ENCODE measurements around the gene ME1. TPM values are rescaled to one million over a fixed set of nuclear protein-coding genes. Genes with fewer than 3 reads are reported as not detected.

Gene ME1
- total RNA-seq, 4 donors from 2014 or later, result 12.8 to 40.5 (median 28.4) TPM

GRCh38 chr6:83216806-83217205 is 214.0 kb downstream of the ME1 start:
- TF ChIP-seq CTCF (IDR thresholded peaks at IDR 0.05) (no peak), EP300 (IDR thresholded peaks at IDR 0.05) (no peak), POLR2A (IDR thresholded peaks at IDR 0.05) (no peak), POLR2AphosphoS5 (IDR thresholded peaks at IDR 0.05) (no peak)

GRCh38 chr6:83215131-83216047 is 215.5 kb downstream of the ME1 start:
- no peak overlapping the region for H3K4me3 ChIP-seq
- H3K36me3 ChIP-seq, result no peaks in the 10 kb centered on the region
- no peak overlapping the region for H3K27ac ChIP-seq
- 35% methylated on average over 7 of the region's 7 CpGs for WGBS
- H3K27me3 ChIP-seq, result no peaks in the 10 kb centered on the region
- DNase-seq (ENCODE audit: low spot score in 2 of 2), result peak in 1 of 2 donors; percentile 68
- no peaks in the 10 kb centered on the region for H3K9me3 ChIP-seq
- TF ChIP-seq POLR2AphosphoS5 (IDR thresholded peaks at IDR 0.05) (no peak), POLR2A (IDR thresholded peaks at IDR 0.05) (no peak), CTCF (IDR thresholded peaks at IDR 0.05) (peak; percentile 51 to 72), EP300 (IDR thresholded peaks at IDR 0.05) (no peak)
- H3K4me1 ChIP-seq, result no peaks in the 10 kb centered on the region

More at GRCh38 chr6:83216806-83217205, 214.0 kb downstream of the ME1 start:
- Histone ChIP-seq H3K27ac (no peak overlapping the region), H3K27me3 (no peaks in the 10 kb centered on the region), H3K4me3 (no peak overlapping the region), H3K36me3 (no peaks in the 10 kb centered on the region), H3K4me1 (no peaks in the 10 kb centered on the region), H3K9me3 (no peaks in the 10 kb centered on the region)
- DNase-seq (ENCODE audit: low spot score in 2 of 2), result no peak

GRCh38 chr6:83202031-83202430 is 228.8 kb downstream of the ME1 start:
- Histone ChIP-seq H3K4me3 (no peak overlapping the region), H3K9me3 (no peaks in the 10 kb centered on the region), H3K36me3 (peaks cover 8% of the 10 kb centered on the region), H3K4me1 (no peaks in the 10 kb centered on the region), H3K27me3 (no peaks in the 10 kb centered on the region), H3K27ac (no peak overlapping the region)
- 77% methylated on average over 4 of the region's 4 CpGs for WGBS
- TF ChIP-seq CTCF (IDR thresholded peaks at IDR 0.05) (no peak), EP300 (IDR thresholded peaks at IDR 0.05) (no peak), POLR2A (IDR thresholded peaks at IDR 0.05) (no peak), POLR2AphosphoS5 (IDR thresholded peaks at IDR 0.05) (no peak)
- no peak for DNase-seq (ENCODE audit: low spot score in 2 of 2)

- Histone ChIP-seq H3K36me3 (peaks cover 16% of the 10 kb centered on the region), H3K4me1 (no peaks in the 10 kb centered on the region), H3K27me3 (no peaks in the 10 kb centered on the region), H3K9me3 (no peaks in the 10 kb centered on the region), H3K27ac (no peak overlapping the region), H3K4me3 (no peak overlapping the region)
- no peak for DNase-seq (ENCODE audit: low spot score in 2 of 2)
- 51% methylated on average over 2 of the region's 2 CpGs for WGBS
- no peak for TF ChIP-seq POLR2A (IDR thresholded peaks at IDR 0.05)
- no peak for TF ChIP-seq EP300 (IDR thresholded peaks at IDR 0.05)
- no peak for TF ChIP-seq POLR2AphosphoS5 (IDR thresholded peaks at IDR 0.05)
- TF ChIP-seq CTCF (IDR thresholded peaks at IDR 0.05), result no peak
Measured at GRCh38 chr6:83199863-83200225, 231.0 kb downstream of the ME1 start.

- 90% methylated on average over 5 of the region's 5 CpGs for WGBS
- Histone ChIP-seq H3K4me1 (peaks cover 5% of the 10 kb centered on the region), H3K36me3 (peaks cover 16% of the 10 kb centered on the region), H3K4me3 (no peak overlapping the region), H3K27ac (no peak overlapping the region), H3K9me3 (no peaks in the 10 kb centered on the region), H3K27me3 (no peaks in the 10 kb centered on the region)
- no peak for DNase-seq (ENCODE audit: low spot score in 2 of 2)
- TF ChIP-seq POLR2AphosphoS5 (IDR thresholded peaks at IDR 0.05) (no peak), POLR2A (IDR thresholded peaks at IDR 0.05) (no peak), EP300 (IDR thresholded peaks at IDR 0.05) (no peak), CTCF (IDR thresholded peaks at IDR 0.05) (no peak)
Measured at GRCh38 chr6:83199173-83199862, 231.5 kb downstream of the ME1 start.
